OCI-LY3 (cell line): ENCODE results near the gene LRRC72.

Source experiments
- CTCF ChIP-seq: fragments of 200-600, 300-600 bp; sonication (generic); IDR thresholded peaks from 2 replicates; pipeline ENCODE4 v1.5.1; 2014; ENCODE audit warnings: antibody characterized with exemption, low read length, low read depth
- EZH2phosphoT487 ChIP-seq: fragments of 200-600 bp; shearing (Covaris generic); IDR thresholded peaks from 2 replicates; pipeline ENCODE4 v1.6.1; 2018; ENCODE audit warnings: antibody characterized with exemption, mixed run types, low read depth

GRCh38 chr7:16479161-16479560 lies 47.5 kb upstream of the LRRC72 start:
- no peak for TF ChIP-seq CTCF
- TF ChIP-seq EZH2phosphoT487 = no peak
